HCT116 (cell line): Measurements from ENCODE around the gene CFAP410.

ENCODE experiments used
- CBX3 ChIP-seq: IDR thresholded peaks from 2 replicates; pipeline ENCODE4 v1.6.1; 2012; ENCODE audit warnings: low read depth
- CTCF ChIP-seq, 3 experiments: fragments of 200-600 bp in 1 of 3; sonication (generic) in 1 of 3; IDR thresholded peaks in 2 of 3; conservative IDR thresholded peaks in 1 of 3; 2 replicates each; pipeline ENCODE4 v1.5.1; 2012 to 2017; ENCODE audit warnings: low read depth in 2 of 3, low read length in 2 of 3, antibody characterized with exemption in 1 of 3, borderline replicate concordance in 1 of 3, control low read depth in 1 of 3, mild to moderate bottlenecking in 1 of 3, mixed read lengths in 1 of 3, mixed run types in 1 of 3, moderate library complexity in 1 of 3; ENCODE audit not compliant: insufficient read depth in 1 of 3
- ELF1 ChIP-seq: IDR thresholded peaks from 2 replicates; pipeline ENCODE4 v1.6.1; 2012; ENCODE audit warnings: low read depth, borderline replicate concordance
- EZH2 ChIP-seq: fragments of 200-600 bp; sonication (generic); IDR thresholded peaks from 2 replicates; pipeline ENCODE4 v1.6.1; 2017; ENCODE audit warnings: antibody characterized with exemption, mixed run types
- EZH2phosphoT487 ChIP-seq: fragments of 200-600 bp; IDR thresholded peaks from 2 replicates; pipeline ENCODE4 v1.6.1; 2018; ENCODE audit warnings: antibody characterized with exemption, borderline replicate concordance
- JUND ChIP-seq: IDR thresholded peaks from 2 replicates; pipeline ENCODE4 v1.6.1; 2012
- MAX ChIP-seq: IDR thresholded peaks from 2 replicates; pipeline ENCODE4 v1.6.1; 2012
- POLR2A ChIP-seq: IDR thresholded peaks from 2 replicates; pipeline ENCODE4 v1.7.0; 2011; ENCODE audit warnings: borderline replicate concordance; ENCODE audit not compliant: insufficient read depth, insufficient read length; ENCODE audit errors: extremely low read depth
- POLR2AphosphoS5 ChIP-seq: IDR thresholded peaks from 2 replicates; pipeline ENCODE4 v1.6.1; 2011; ENCODE audit warnings: mild to moderate bottlenecking, low read depth, low read length, moderate library complexity
- RAD21 ChIP-seq: IDR thresholded peaks from 2 replicates; pipeline ENCODE4 v1.6.1; 2012; ENCODE audit warnings: low read depth, mild to moderate bottlenecking
- REST ChIP-seq: IDR thresholded peaks from 2 replicates; pipeline ENCODE4 v1.6.1; 2012; ENCODE audit warnings: low read depth
- YY1 ChIP-seq: IDR thresholded peaks from 2 replicates; pipeline ENCODE4 v1.6.1; 2011; ENCODE audit warnings: low read length, low read depth, moderate library complexity, mild to moderate bottlenecking; ENCODE audit not compliant: insufficient replicate concordance; ENCODE audit errors: extremely low read depth
- ZBTB33 ChIP-seq: IDR thresholded peaks from 2 replicates; pipeline ENCODE4 v1.6.1; 2011; ENCODE audit warnings: mild to moderate bottlenecking, low read length, moderate library complexity; ENCODE audit not compliant: insufficient replicate concordance; ENCODE audit errors: extremely low read depth
- ZNF274 ChIP-seq: fragments of 200-500 bp; sonication (Bioruptor generic); IDR thresholded peaks from 2 replicates; pipeline ENCODE4 v1.6.1; 2014; ENCODE audit warnings: mild to moderate bottlenecking, low read depth, low read length, inconsistent platforms

GRCh38 chr21:44368711-44369446 lies 29.7 kb upstream of the CFAP410 start:
- TF ChIP-seq CTCF (IDR thresholded peaks at IDR 0.05 in 2 of 3, conservative IDR thresholded peaks at IDR 0.05 in 1 of 3; ENCODE audit: borderline replicate concordance in 1 of 3, insufficient read depth in 1 of 3, low read depth in 2 of 3, low read length in 2 of 3): no peak
- no peak for TF ChIP-seq ZBTB33
- TF ChIP-seq POLR2AphosphoS5: no peak
- no peak for TF ChIP-seq EZH2
- no peak for TF ChIP-seq REST
- no peak for TF ChIP-seq MAX
- TF ChIP-seq YY1: no peak
- TF ChIP-seq POLR2A: no peak
- TF ChIP-seq ZNF274: no peak
- no peak for TF ChIP-seq EZH2phosphoT487
- TF ChIP-seq CBX3: no peak
- TF ChIP-seq JUND: no peak
- TF ChIP-seq RAD21: no peak
- no peak for TF ChIP-seq ELF1
